Effector CD8-positive, alpha-beta T cell (primary cell): ENCODE data around the gene NPRL2.
"Not testable (repeated sequence)": the region's sequence is repeated elsewhere in the genome, so short reads cannot be mapped to it uniquely, and the experiment has no call there.

ENCODE experiments used
- DNase-seq: peaks from one replicate; lab custom pipeline; 2025; lab: John Stamatoyannopoulos, UW

Gene NPRL2

DNA sequence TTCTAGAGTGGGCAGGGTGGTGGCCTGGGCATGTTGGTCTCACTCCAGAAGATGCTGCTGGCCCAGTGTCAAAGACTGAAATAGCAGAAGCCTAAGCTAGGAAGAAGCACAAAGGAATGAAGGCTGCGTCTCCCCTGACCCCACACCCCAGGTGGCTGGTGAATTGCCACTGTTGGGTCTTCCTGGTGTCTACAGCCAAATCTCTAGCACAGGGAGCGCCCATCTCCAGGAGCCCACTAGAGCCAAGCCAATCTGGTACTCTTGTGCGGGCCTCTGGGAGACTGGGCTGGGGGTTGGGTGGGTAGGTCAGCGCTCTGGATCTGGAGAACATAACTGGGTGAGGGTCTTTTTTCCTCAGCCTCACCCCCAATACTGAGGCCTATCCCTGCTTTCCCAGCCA lies 23.4 kb downstream of the NPRL2 start:
- no peak for DNase-seq

- DNase-seq = no peak
Observed at GRCh38 chr3:50326182-50326541, 24.4 kb downstream of the NPRL2 start.

DNA sequence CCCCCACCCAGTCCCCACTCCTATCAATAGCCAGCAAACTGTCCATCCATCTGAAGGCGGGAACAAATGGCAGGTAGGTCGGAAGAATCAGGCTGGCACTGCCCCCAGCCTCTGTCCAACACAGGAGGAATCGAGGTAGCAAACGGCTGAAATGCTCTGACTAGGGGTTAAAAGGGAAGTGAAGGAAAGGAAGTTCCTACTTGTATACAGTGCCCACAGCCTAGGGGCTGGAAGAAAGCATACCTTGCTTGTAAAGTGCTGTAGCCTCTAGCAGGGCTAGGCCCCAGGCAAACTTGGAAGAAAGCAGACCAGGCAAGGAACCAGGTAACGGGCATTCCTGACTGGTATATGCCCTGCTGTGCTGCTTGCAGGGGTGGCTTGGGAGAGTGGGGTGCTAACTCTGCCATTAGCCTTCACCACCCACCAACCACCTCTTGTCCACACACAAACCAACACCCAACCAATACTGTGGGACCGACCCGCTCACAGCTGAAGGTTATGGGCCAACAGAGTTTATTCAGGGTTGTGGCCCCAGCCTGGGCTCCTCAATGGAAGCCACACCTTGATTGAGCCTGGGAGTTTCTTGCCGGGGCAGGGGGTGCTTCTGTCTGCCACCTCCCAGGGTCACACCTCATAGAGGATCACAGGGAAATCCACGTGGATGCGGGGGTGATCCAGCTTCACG lies 24.9 kb downstream of the NPRL2 start:
- no peak for DNase-seq

DNA sequence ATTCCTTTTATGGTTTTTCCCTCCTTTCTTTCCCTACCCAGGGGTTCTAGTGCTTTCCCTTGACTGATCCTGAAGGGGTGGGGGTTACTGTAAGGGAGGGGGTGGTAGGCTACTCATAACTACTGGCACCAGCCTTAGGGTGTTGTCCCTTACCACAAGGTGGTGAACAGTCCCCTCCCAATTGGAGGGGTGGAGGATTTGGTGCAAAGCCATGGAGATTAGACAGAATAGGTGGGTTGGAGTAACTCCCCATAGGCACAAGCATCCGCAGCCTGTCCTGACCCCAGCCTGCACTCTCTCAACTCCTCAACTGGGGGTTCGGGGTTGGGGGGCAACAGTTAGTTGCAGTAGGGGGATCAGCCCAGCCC lies 25.5 kb downstream of the NPRL2 start:
- DNase-seq = no peak

DNA sequence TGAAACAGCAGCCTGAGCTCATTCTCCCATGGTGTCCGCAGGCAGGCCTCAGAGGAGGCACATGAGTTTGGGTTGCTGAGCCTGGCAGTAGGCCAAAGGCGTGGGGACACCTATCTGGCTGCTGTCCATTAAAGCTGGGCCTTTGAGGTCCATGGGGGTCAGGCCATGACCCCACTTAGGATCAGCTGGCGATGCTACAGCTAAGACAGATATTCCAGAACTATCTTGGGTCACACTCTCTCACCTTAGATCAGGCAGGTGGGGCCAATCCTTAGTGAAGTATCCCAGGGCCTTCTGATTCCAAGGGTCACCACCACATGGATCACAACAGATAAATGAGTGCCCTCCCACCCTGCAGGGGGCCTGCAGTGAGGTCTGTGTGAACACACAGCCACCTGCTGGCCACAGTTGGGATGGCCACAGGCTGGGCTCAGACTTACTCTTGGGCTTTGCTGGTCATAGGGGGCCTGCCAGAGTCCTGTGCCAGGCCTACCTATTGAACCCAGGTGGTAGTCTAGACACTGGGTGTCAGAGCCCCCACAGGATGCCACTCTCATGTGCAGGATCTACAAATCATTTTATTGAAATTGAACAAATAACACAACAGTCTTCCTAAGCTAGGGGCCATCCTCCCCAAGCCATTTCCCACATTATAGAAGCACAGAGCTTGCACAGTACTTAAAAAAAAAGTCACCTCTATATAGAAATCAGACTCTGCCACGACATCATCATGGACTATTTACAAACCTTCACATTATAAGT lies 26.0 kb downstream of the NPRL2 start:
- peak; percentile 40 for DNase-seq

DNA sequence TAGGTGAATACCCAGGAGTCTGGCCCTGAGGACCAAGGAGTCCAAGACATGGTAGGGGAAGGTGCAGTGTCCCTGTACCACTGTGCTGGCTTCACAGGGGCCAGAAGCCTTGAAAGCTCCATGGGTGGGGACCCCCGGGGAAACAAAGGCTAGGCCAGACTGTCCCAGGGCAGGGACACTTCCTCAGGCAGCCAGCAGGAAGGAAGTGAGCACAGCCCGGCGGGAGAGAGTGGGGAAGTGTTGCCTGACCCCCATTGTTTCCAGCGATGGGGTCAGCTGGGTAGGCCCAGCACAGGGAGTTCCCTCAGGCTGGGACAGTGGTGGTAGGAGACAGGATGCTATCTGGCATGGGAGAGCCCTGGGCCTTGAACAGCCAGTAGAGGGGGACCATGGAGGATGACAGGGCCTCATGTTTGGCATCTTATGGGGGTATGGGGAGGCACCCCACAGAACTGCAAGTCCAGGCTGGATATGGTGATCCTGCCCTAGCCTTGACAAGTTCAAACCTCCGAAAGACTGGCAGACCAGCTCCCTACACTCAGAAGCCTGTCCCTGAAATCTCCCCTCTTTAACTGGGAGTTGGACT lies 26.9 kb downstream of the NPRL2 start:
- no peak for DNase-seq

DNA sequence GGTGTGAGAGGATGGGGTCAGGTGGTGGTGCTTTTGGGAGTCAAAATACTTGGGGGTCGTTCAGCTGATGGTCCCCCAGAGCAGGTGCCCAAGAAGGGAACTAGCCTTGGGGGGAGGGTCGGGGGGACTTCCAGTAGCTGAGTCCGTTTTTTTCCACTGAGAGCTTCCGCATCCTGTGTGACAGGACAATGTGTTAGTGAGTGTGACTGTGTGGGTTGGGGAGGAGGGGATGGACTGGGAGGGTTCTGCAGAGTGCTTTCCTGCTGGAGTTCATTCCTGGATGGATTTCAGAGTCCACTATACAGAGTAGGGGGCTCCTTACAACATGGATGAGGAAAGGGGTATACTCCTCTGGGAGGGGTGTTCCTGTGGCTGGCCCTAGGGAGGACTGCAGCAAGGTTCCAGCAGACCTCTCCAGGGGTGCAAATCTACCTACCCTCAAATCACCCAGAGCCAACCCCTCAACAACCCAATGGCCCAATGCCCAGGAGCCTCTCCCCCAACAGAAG lies 27.4 kb downstream of the NPRL2 start:
- DNase-seq = no peak

DNA sequence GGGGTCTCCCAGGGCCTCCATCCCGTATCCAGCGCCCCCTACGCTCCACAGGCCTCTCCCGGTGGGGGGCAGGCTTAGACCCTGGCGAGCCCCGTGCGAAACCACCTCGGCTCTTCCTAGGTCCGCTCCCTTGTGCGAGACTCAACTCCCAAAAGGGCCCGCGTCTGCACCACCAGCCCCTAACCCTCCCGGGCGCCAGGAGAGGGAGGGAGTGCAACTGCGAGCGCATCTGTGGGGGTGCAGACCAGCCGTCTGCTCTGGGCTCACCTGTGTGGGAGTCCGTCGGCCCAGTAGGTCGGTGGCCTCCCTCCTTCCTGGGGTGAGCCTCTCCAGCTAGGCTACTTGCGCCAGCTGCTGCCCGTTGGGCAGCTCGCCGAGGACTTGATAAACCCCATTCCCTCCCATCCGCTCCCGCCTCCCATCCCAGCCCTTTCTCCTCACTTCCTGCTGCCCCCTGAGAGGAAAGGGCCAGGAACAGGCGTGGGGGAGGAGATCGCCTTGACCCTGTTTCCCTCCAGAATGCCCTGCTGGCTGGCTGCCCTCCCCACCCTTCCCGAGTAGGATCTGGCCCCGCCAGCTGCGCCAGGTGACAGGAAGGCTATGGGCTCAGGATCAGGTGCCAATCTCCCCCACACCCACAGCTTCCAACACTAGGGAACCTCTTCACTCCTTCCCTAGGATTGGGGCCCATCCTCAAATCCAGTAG lies 28.0 kb downstream of the NPRL2 start, which contains the start of gene HYAL2:
Gene HYAL2, minus strand, starts transcription at position 360 of the 706 bp plus-strand sequence. CDS start 2,256 bp downstream, outside the sequence.
- no peak for DNase-seq

DNA sequence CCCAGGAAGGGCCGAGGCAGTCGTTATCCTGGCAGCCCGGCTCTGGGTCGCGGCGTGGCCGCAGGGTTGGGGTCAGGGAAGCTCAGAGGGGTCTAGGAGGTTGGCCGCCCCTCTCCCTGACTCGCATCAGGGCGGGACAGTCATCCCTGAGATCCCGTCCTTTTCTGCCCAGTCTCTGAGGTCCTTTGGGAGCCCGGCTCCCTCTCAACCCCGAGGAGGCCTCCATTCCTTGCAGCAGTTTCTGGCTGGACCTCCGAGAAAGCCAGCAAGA lies 28.5 kb downstream of the NPRL2 start:
- DNase-seq = no peak

GRCh38 chr3:50321336-50322114 lies 29.1 kb downstream of the NPRL2 start:
- DNase-seq = peak; percentile 74

DNA sequence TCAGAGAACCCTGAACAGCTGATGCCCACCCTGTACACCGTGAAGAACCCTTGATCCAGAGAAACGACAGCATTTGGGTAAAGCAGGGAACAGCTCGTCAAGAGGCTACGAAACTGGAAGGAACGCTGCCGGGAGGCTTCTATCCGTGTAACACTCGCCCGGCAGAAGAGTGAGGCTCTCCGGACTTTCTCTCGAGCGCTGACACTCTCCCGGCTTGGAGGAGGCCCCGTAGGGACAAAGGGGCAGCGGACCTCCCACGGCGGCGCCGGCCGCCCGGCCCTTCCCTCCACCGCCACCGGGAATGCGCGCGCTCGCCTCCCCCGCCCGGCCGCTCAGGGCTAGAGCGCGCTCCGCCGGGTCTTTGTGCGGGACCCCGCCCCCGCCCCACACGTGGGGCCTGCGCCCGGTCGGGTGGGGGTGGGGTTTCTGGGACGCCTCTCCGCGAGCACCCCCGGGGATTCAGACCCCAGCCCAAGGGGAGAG lies 29.7 kb downstream of the NPRL2 start:
- DNase-seq = peak; percentile 55

- DNase-seq = no peak
Observed at GRCh38 chr3:50319894-50320625, 30.5 kb downstream of the NPRL2 start.

- no peak for DNase-seq
Observed at GRCh38 chr3:50319181-50319893, 31.2 kb downstream of the NPRL2 start.

- DNase-seq = no peak
Observed at GRCh38 chr3:50318615-50319014, 32.0 kb downstream of the NPRL2 start.

DNA sequence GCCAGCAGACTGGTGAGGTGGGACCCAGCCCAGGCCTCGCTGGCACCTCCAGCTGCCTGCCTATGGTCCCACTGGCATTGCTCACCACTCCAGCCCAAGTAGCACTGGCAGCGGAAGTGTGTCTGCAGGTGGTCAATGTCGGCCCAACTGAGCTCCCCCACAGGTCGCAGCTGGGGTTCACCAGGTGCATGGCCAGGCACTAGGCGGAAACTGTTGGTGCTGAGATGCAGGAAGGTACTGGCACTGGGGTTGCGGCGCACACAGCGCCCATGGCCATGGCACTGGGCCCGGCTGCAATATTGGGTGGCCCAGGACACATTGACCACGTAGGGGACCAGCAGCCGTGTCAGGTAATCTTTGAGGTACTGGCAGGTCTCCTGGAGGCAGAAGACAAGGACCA lies 32.4 kb downstream of the NPRL2 start:
- no peak for DNase-seq

- DNase-seq = no peak
Observed at GRCh38 chr3:50317300-50317699, 33.3 kb downstream of the NPRL2 start.

- peak; percentile 14 for DNase-seq
Observed at GRCh38 chr3:50316657-50317242, 33.8 kb downstream of the NPRL2 start.

GRCh38 chr3:50314816-50315215 lies 35.8 kb downstream of the NPRL2 start:
- DNase-seq = no peak

DNA sequence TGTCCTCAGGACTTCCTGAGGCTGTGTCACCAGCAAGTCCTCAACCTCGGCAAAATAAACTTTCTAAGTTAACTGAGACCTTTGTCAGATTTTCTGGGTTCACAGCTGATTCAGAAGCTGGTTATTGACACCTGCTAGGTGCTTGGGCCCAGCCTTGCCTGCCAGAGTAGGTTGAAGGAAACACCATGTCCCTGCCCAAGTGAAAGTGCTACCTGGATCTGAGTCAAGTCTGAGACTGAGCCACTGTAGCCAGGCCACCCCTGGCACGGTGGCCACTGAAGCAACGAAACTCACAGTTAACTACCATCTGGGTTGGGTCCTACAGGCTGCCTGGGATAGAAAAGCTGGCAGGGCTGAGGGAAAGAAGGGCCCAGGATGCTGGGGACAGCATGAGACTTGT lies 36.2 kb downstream of the NPRL2 start:
- DNase-seq = no peak

- DNase-seq = not testable (repeated sequence)
Observed at GRCh38 chr3:50312041-50312440, 38.5 kb downstream of the NPRL2 start.
